Measurements from ENCODE around the gene FBXW7. TPM values are rescaled to one million over a fixed set of nuclear protein-coding genes. Genes with fewer than 3 reads are reported as not detected.
A peak's percentile ranks its signal among the peaks of the same experiment; 100 is the strongest.

Gene FBXW7
- total RNA-seq, 1 experiment from 2014 or later = 23.0 TPM

GRCh38 chr4:152537881-152538280, 2.0 kb upstream of the FBXW7 start (continued):
- TF ChIP-seq, protein P1, sequence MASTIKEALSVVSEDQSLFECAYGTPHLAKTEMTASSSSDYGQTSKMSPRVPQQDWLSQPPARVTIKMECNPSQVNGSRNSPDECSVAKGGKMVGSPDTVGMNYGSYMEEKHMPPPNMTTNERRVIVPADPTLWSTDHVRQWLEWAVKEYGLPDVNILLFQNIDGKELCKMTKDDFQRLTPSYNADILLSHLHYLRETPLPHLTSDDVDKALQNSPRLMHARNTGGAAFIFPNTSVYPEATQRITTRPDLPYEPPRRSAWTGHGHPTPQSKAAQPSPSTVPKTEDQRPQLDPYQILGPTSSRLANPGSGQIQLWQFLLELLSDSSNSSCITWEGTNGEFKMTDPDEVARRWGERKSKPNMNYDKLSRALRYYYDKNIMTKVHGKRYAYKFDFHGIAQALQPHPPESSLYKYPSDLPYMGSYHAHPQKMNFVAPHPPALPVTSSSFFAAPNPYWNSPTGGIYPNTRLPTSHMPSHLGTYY (CRISPR knock-in tag; IDR thresholded peaks at IDR 0.05) = no peak
- TF ChIP-seq CBFB (CRISPR knock-in tag; IDR thresholded peaks at IDR 0.05; ENCODE audit: low read depth) = no peak
- no peak for TF ChIP-seq ATF3 (CRISPR knock-in tag; conservative IDR thresholded peaks at IDR 0.05)
- TF ChIP-seq KAT7 (CRISPR knock-in tag; IDR thresholded peaks at IDR 0.05; ENCODE audit: borderline replicate concordance) = no peak

DNA sequence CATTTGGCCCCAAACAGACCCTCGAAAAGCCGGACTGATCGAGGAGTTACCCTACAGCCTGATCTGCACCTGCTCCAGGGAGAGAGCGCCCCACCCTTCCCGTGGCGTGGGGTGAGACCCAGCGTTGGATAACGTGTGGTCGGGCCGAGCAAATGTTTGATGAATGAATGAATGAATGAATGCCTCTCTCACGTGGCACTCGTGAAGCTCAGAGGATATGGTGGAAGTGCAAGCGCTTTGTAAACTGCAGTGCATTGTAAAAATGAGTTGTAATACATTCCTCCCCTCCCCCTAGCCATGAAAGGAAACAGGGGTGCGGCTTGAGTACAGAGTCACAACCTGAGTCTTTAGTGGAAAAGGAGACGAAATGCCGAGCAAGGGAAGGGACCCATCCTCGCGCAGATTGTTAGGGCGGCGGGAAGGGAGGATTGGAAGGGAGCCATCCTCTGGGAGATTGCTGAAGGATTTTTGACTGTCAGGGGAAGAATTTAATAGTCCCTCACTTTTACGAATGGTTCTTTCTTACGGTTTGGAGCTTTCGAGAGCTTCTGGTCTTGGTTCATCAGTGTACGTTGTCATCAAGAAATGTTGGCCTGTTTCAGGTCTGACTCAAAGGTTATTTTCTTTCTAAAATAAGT, 772 bp upstream of the FBXW7 start:
- ATAC-seq (peak; percentile 0; the same call in 1 of the 2 replicates), DNase-seq (ENCODE audit: low spot score) (no peak)
- peak overlapping the region; percentile 99 for H3K27ac Mint-ChIP-seq
- ChIA-PET POLR2A (interaction anchor here (0.8 kb wide), 2 partner anchors 95 to 107 kb away, joined by 3 to 6 read pairs; no protein-coding TSS in a partner anchor), CTCF (interaction anchor here (0.5 to 3.5 kb wide), 4 partner anchors 35 to 1119 kb away, joined by 3 to 28 read pairs (median 6); no protein-coding TSS in a partner anchor)
- peak overlapping the region; percentile 98 for H3K4me3 Mint-ChIP-seq
- H3K9me3 Mint-ChIP-seq = peaks cover 10% of the 10 kb centered on the region; the same call in 1 of the 2 replicates
- H3K27me3 Mint-ChIP-seq (ENCODE audit: low read depth) = no peaks in the 10 kb centered on the region; the same call in 1 of the 2 replicates
- peaks cover 32% of the 10 kb centered on the region for H3K4me1 Mint-ChIP-seq
- H3K36me3 Mint-ChIP-seq = peaks cover 17% of the 10 kb centered on the region
- TF ChIP-seq, protein P2, sequence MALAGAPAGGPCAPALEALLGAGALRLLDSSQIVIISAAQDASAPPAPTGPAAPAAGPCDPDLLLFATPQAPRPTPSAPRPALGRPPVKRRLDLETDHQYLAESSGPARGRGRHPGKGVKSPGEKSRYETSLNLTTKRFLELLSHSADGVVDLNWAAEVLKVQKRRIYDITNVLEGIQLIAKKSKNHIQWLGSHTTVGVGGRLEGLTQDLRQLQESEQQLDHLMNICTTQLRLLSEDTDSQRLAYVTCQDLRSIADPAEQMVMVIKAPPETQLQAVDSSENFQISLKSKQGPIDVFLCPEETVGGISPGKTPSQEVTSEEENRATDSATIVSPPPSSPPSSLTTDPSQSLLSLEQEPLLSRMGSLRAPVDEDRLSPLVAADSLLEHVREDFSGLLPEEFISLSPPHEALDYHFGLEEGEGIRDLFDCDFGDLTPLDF (CRISPR knock-in tag; IDR thresholded peaks at IDR 0.05) = no peak
- no peak for TF ChIP-seq FOXP4 (CRISPR knock-in tag; IDR thresholded peaks at IDR 0.05)
- TF ChIP-seq, protein P3, sequence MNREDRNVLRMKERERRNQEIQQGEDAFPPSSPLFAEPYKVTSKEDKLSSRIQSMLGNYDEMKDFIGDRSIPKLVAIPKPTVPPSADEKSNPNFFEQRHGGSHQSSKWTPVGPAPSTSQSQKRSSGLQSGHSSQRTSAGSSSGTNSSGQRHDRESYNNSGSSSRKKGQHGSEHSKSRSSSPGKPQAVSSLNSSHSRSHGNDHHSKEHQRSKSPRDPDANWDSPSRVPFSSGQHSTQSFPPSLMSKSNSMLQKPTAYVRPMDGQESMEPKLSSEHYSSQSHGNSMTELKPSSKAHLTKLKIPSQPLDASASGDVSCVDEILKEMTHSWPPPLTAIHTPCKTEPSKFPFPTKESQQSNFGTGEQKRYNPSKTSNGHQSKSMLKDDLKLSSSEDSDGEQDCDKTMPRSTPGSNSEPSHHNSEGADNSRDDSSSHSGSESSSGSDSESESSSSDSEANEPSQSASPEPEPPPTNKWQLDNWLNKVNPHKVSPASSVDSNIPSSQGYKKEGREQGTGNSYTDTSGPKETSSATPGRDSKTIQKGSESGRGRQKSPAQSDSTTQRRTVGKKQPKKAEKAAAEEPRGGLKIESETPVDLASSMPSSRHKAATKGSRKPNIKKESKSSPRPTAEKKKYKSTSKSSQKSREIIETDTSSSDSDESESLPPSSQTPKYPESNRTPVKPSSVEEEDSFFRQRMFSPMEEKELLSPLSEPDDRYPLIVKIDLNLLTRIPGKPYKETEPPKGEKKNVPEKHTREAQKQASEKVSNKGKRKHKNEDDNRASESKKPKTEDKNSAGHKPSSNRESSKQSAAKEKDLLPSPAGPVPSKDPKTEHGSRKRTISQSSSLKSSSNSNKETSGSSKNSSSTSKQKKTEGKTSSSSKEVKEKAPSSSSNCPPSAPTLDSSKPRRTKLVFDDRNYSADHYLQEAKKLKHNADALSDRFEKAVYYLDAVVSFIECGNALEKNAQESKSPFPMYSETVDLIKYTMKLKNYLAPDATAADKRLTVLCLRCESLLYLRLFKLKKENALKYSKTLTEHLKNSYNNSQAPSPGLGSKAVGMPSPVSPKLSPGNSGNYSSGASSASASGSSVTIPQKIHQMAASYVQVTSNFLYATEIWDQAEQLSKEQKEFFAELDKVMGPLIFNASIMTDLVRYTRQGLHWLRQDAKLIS (CRISPR knock-in tag; IDR thresholded peaks at IDR 0.05; ENCODE audit: borderline replicate concordance) = no peak
- no peak for TF ChIP-seq SMAD3 (CRISPR knock-in tag; IDR thresholded peaks at IDR 0.05; ENCODE audit: borderline replicate concordance)
- no peak for TF ChIP-seq ZNF138 (CRISPR knock-in tag; conservative IDR thresholded peaks at IDR 0.05)
- no peak for TF ChIP-seq ZNF219 (CRISPR knock-in tag; IDR thresholded peaks at IDR 0.05; ENCODE audit: borderline replicate concordance)
- TF ChIP-seq ZNF396 (CRISPR knock-in tag; IDR thresholded peaks at IDR 0.05; ENCODE audit: borderline replicate concordance) = no peak
- no peak for TF ChIP-seq TEAD4 (CRISPR knock-in tag; IDR thresholded peaks at IDR 0.05)
- TF ChIP-seq ZNF317 (CRISPR knock-in tag; IDR thresholded peaks at IDR 0.05; ENCODE audit: borderline replicate concordance, low read depth) = no peak
- TF ChIP-seq, protein P1 (CRISPR knock-in tag; IDR thresholded peaks at IDR 0.05) = no peak
- no peak for TF ChIP-seq ATF6 (CRISPR knock-in tag; IDR thresholded peaks at IDR 0.05)
- no peak for TF ChIP-seq FOXK1 (CRISPR knock-in tag; IDR thresholded peaks at IDR 0.05)
- no peak for TF ChIP-seq GTF2I (CRISPR knock-in tag; conservative IDR thresholded peaks at IDR 0.05)
- TF ChIP-seq MYBL2 (CRISPR knock-in tag; IDR thresholded peaks at IDR 0.05) = no peak
- TF ChIP-seq NR3C1 (CRISPR knock-in tag; conservative IDR thresholded peaks at IDR 0.05; ENCODE audit: low read depth) = no peak
- peak; percentile 5; the same call in 1 of the 2 replicates for TF ChIP-seq HMGXB4 (CRISPR knock-in tag; IDR thresholded peaks at IDR 0.05)

Data from WTC11 (cell line).